SJCRH30 (cell line): ENCODE results near the gene HTR1E. TPM values are rescaled to one million over a fixed set of nuclear protein-coding genes. Genes with fewer than 3 reads are reported as not detected.
"Not testable (repeated sequence)": the region's sequence is repeated elsewhere in the genome, so short reads cannot be mapped to it uniquely, and the experiment has no call there.

Experiments used
- DNase-seq, 2 experiments: peaks; one replicate each; pipeline ENCODE4 v3.0.0-alpha.2; 2015 to 2020
- H3K27ac ChIP-seq: fragments of 250-450 bp; sonication (Bioruptor Pico); 2 replicates; pipeline ENCODE4 v1.5.1; 2020; ENCODE audit warnings: mild to moderate bottlenecking, moderate library complexity
- H3K27me3 ChIP-seq: fragments of 250-450 bp; sonication (Bioruptor Pico); 2 replicates; pipeline ENCODE4 v1.5.1; 2020; ENCODE audit warnings: mild to moderate bottlenecking, moderate library complexity
- H3K36me3 ChIP-seq: fragments of 250-450 bp; sonication (Bioruptor Pico); 2 replicates; pipeline ENCODE4 v1.5.1; 2020; ENCODE audit warnings: mild to moderate bottlenecking, moderate library complexity
- H3K4me1 ChIP-seq: fragments of 250-450 bp; sonication (Bioruptor Pico); 2 replicates; pipeline ENCODE4 v1.5.1; 2020; ENCODE audit warnings: mild to moderate bottlenecking, moderate library complexity
- H3K4me3 ChIP-seq: fragments of 250-450 bp; sonication (Bioruptor Pico); 2 replicates; pipeline ENCODE4 v1.5.1; 2020; ENCODE audit warnings: mild to moderate bottlenecking, moderate library complexity
- H3K9me3 ChIP-seq: fragments of 250-450 bp; sonication (Bioruptor Pico); replicated peaks from 2 replicates; pipeline ENCODE4 v1.5.1; 2020; ENCODE audit warnings: mild to moderate bottlenecking, moderate library complexity
- total RNA-seq: library from RNA; depleted of rRNA; stranded (reverse); fragments of >200 nt; shearing (Covaris generic); gene quantifications from 2 replicates; pipeline ENCODE4 v1.2.3, GENCODE V29; 2014

The HTR1E gene
- total RNA-seq, 1 experiment from 2014 or later, result not detected

DNA sequence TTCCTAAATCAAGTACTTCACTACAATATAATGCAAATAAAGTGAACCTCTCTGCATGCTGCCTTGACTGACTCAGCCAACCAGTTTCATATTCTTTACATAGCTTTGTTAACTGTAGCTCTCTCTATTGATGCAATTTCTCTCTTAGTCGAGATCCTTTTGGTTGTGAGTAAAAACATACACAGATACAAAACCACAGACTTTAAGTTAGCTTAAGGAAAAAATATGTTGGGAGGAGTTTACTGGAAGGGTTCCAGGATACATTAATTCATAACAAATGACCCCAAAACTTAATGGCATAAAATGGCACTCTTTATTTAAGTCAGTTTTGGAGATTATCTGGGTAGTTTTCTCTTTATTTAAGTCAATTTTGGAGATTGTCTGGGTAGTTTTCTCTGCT lies 15.7 kb downstream of the HTR1E start:
- DNase-seq, result no peak

DNA sequence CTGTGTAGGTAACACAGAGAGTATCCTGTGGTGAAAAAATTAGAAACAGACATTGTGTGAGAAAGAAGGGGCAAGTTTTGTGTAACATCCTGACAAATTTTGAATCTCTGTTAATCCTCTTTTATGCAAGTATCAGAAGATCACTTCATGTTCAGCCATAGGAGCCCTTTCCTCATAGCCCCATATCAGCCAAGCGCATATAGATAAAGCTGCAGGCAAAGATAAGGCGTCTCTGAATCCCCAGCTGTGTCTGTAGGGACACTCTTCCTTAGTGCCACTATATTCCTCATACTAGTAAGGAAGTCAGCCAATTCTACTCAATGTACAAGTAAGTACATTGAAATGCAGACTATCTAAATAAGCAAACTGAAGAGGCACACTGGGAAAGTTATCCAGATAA lies 22.3 kb downstream of the HTR1E start:
- no peak for DNase-seq
- Histone ChIP-seq H3K27me3 (no peaks in the 10 kb centered on the region), H3K4me3 (no peak overlapping the region), H3K36me3 (no peaks in the 10 kb centered on the region), H3K9me3 (no peaks in the 10 kb centered on the region), H3K4me1 (no peaks in the 10 kb centered on the region), H3K27ac (no peak overlapping the region)

More for the DNA sequence above, 15.7 kb downstream of the HTR1E start:
- no peaks in the 10 kb centered on the region for H3K36me3 ChIP-seq
- H3K27me3 ChIP-seq, result no peaks in the 10 kb centered on the region
- no peaks in the 10 kb centered on the region for H3K4me1 ChIP-seq
- H3K4me3 ChIP-seq, result no peak overlapping the region
- H3K27ac ChIP-seq, result no peak overlapping the region
- no peaks in the 10 kb centered on the region for H3K9me3 ChIP-seq

DNA sequence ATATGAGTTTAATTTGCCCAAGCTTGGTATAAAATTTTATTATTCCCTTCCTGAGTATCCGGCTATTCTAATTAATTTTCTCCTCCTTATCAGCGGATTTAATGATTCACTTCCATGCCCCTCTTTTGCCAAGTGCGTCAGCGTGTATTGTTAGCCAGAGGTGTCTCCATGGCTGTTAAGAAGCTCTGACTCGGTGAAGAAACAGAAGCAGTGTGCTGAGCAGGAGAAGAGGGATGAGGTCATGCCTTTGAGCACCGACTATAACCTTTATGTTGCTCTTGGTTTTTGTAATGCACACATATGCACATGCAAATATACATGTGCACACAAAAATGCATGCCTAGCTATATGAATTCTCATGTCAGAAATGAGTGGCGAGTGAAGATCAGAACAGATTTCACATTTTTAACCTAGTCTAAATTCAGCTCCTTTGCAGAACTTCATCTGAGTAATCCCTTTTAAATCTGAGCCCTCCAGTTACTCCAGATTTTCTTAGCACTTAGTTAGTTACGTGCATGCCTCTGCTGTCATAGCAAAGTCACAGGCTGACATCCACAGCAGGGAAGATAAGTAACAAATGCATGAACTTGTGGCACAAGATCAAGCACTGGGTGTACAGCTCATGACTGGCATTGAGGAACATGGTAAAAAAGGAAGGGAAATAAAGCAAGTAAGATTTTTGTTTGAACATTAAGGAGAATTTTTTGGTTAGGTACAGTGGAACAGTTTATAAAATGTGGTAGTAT lies 24.3 kb downstream of the HTR1E start:
- Histone ChIP-seq H3K4me3 (no peak overlapping the region), H3K27me3 (no peaks in the 10 kb centered on the region), H3K9me3 (no peaks in the 10 kb centered on the region), H3K27ac (no peak overlapping the region), H3K36me3 (no peaks in the 10 kb centered on the region), H3K4me1 (no peaks in the 10 kb centered on the region)
- no peak for DNase-seq

DNA sequence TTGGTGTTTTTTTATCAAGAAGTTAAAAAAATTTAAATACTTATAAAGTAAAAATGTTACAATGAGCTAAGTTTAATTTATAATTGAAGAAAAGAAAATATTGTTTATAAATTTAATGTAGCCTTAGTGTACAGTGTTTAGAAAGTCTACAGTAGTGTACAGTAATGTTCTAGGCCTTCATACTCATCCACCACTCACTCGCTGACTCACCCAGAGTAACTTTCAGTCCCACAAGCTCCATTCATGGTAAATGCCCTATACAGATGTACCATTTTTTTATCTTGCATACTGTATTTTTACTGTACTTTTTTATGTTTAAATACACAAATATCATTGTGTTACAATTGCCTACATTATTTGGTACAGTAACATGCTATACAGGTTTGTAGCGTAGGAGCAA lies 26.0 kb downstream of the HTR1E start:
- no peaks in the 10 kb centered on the region for H3K27me3 ChIP-seq
- H3K4me1 ChIP-seq, result no peaks in the 10 kb centered on the region
- H3K36me3 ChIP-seq, result no peaks in the 10 kb centered on the region
- H3K27ac ChIP-seq, result no peak overlapping the region
- no peak for DNase-seq
- H3K4me3 ChIP-seq, result no peak overlapping the region
- H3K9me3 ChIP-seq, result no peaks in the 10 kb centered on the region

DNA sequence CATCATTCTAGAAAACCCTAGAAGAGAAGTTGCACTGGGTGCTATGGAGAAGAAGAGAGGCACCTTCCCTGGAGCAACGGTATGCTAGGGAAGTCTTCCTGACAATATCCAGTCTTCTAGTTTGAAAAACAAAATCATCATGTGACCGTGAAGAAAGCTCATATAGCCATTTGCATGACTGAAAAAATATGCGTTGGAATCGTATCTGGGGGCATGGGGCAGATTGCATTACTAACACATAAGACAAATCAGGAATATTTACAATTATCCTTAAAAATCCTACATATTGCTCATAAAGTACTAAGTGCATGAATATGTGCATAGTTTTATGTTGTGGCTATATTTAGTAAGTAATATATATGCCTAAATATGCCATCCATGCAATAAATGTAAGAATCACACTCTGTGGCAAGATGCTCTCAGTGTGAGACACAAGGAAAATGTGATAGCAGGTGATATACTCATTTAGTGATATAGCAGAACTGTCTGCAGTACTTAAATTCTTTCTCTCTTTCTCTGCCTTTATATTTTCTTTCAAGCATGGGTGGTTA lies 26.8 kb downstream of the HTR1E start:
- Histone ChIP-seq H3K27ac (no peak overlapping the region), H3K9me3 (no peaks in the 10 kb centered on the region), H3K4me3 (no peak overlapping the region), H3K4me1 (no peaks in the 10 kb centered on the region), H3K27me3 (no peaks in the 10 kb centered on the region), H3K36me3 (no peaks in the 10 kb centered on the region)
- DNase-seq, result no peak

DNA sequence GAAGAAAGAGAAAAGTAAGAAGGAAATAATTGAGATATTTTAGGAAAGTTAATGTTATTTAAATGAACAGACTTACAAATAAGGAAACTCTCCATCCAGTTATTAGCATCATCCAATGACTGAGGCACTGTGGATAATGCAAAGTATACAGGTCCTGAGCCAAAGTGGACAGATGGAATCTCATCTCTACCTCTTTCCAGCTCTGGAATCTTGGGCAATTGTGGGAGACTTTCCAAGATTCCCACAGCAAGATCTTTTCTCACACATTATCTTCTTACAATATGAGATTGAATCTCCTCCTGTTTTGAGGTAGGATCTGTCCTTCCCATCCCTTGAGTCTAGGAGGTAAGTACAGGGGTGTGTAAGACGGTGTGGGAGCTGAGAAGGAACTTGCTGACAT lies 28.9 kb downstream of the HTR1E start:
- no peaks in the 10 kb centered on the region for H3K36me3 ChIP-seq
- no peaks in the 10 kb centered on the region for H3K27me3 ChIP-seq
- H3K27ac ChIP-seq, result no peak overlapping the region
- H3K4me3 ChIP-seq, result no peak overlapping the region
- no peak for DNase-seq
- H3K9me3 ChIP-seq, result no peaks in the 10 kb centered on the region
- no peaks in the 10 kb centered on the region for H3K4me1 ChIP-seq

DNA sequence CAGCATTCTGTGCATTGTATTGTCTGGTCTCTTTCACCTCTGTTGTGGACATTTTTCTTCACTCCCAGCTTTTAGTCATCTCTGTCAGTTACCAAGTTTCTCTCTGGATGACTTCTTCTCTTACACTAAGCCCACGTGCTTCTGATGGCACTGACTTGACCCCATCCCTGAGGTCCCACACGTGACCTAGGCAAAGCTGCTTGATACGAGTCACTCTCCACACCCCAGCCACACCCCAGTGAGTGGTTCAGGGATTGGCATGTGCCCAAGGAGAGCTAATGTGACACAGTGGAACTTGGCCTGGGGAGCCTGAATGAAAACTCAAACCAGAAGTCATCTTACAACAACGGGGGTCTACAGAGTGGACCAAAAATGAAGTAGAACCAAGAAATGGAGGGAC lies 32.2 kb downstream of the HTR1E start:
- Histone ChIP-seq H3K27ac (no peak overlapping the region), H3K36me3 (no peaks in the 10 kb centered on the region), H3K9me3 (no peaks in the 10 kb centered on the region), H3K27me3 (no peaks in the 10 kb centered on the region), H3K4me1 (no peaks in the 10 kb centered on the region), H3K4me3 (no peak overlapping the region)
- no peak for DNase-seq

DNA sequence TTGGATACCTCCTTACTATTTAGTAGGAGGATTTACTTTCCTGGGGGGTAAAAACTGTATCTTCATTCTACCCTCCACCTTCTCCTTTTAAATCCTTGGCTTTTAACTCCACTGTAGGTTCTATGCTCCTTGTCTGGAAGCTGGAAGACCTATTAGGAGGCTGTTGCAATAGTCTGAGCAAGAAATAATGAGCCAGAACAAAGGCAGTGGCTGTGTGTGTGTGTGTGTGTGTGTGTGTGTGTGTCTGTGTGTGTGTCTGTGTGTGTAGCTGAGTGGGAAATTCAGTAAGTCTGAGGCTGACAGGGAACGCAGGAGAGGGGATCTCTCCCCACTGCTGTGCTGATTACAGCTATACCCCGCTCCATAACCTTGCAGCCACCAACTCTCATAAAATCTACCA lies 35.8 kb downstream of the HTR1E start:
- Histone ChIP-seq H3K4me3 (no peak overlapping the region), H3K36me3 (no peaks in the 10 kb centered on the region), H3K27ac (no peak overlapping the region), H3K27me3 (no peaks in the 10 kb centered on the region), H3K9me3 (no peaks in the 10 kb centered on the region), H3K4me1 (no peaks in the 10 kb centered on the region)
- DNase-seq, result no peak

DNA sequence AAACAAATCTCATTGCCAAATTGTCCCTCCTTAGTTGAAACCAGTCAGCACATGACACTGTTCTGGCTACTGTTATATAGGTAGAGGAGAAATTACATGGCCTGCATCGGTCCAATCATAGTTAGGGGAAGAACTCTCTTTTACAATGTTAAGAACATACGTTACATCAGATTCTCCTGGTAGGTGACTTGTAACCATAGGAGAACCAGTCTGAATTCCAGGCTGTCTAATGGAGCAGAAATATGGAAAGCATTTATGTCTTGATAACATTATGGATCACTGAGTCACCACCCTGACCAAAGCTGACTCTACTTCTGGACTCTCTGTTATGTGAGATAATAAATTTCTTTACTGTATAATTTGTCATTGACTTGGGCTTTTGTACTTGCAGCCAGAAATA lies 40.9 kb downstream of the HTR1E start:
- H3K27ac ChIP-seq, result no peak overlapping the region
- no peak for DNase-seq
- H3K4me1 ChIP-seq, result no peaks in the 10 kb centered on the region
- no peaks in the 10 kb centered on the region for H3K27me3 ChIP-seq
- no peak overlapping the region for H3K4me3 ChIP-seq
- no peaks in the 10 kb centered on the region for H3K36me3 ChIP-seq
- H3K9me3 ChIP-seq, result no peaks in the 10 kb centered on the region

DNA sequence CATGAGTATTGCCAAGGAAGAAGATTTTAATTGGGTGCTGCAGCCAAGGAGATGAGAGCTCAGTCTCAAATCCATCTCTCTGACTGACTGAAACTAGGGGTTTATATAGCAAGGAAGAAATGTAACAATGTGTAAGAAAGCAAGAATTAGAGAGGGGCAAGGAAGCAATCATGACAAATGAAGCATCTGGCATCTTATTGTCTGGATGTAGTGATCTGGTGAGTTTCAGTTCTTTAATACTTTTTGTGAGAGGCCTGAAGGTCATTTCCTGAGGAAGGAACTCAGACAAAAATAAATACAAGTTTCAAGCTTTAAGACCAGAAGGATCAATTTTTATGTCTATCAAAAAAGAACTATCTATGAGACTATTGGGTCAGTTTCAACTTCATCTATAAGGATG lies 64.2 kb downstream of the HTR1E start:
- Histone ChIP-seq H3K4me1 (no peaks in the 10 kb centered on the region), H3K27ac (no peak overlapping the region), H3K27me3 (no peaks in the 10 kb centered on the region), H3K9me3 (no peaks in the 10 kb centered on the region), H3K4me3 (no peak overlapping the region), H3K36me3 (no peaks in the 10 kb centered on the region)
- DNase-seq, result no peak

DNA sequence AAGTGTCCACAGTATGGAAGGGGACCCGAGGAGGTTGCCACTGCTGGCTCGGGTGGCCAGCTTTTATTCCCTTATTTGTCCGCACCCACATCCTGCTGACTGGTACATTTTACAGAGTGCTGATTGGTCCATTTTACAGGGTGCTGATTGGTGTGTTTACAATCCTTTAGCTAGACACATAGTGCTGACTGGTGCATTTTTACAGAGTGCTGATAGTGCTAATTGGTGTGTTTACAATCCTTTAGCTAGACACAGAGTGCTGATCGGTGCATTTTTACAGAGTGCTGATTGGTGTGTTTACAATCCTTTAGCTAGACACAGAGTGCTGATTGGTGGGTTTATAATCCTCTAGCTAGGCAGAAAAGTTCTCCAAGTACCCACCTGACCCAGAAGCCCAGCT lies 65.1 kb downstream of the HTR1E start:
- not testable (repeated sequence) for H3K27me3 ChIP-seq, H3K36me3 ChIP-seq, DNase-seq, H3K9me3 ChIP-seq, H3K4me1 ChIP-seq, H3K27ac ChIP-seq, H3K4me3 ChIP-seq

DNA sequence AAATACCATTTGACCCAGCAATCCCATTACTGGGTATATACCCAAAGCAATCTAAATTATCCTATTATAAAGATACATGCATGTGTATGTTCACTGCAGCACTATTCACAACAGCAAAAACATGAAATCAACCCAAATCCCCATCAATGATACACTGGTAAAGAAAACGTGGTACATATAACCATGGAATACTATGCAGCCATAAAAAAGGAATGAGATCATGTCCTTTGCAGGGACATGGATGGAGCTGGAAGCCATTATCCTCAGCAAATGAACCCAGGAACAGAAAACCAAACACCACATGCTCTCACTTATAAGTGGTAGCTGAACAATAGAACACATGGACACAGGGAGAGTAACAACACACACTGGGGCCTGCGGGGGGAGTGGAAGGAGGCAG lies 69.2 kb downstream of the HTR1E start:
- H3K9me3 ChIP-seq, H3K36me3 ChIP-seq, H3K27me3 ChIP-seq, H3K4me1 ChIP-seq, DNase-seq, H3K4me3 ChIP-seq, H3K27ac ChIP-seq: not testable (repeated sequence)

DNA sequence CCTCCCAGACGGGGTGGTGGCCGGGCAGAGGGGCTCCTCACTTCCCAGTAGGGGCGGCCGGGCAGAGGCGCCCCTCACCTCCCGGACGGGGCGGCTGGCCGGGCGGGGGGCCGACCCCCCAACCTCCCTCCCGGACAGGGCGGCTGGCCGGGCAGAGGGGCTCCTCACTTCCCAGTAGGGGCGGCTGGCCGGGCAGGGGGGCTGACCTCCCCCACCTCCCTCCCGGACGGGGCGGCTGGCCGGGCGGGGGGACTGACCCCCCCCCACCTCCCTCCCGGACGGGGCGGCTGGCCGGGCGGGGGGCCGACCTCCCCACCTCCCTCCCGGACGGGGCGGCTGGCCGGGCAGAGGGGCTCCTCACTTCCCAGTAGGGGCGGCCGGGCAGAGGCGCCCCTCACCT lies 72.3 kb downstream of the HTR1E start:
- not testable (repeated sequence) for H3K36me3 ChIP-seq, H3K4me1 ChIP-seq, H3K27ac ChIP-seq, H3K27me3 ChIP-seq, H3K9me3 ChIP-seq, H3K4me3 ChIP-seq, DNase-seq

DNA sequence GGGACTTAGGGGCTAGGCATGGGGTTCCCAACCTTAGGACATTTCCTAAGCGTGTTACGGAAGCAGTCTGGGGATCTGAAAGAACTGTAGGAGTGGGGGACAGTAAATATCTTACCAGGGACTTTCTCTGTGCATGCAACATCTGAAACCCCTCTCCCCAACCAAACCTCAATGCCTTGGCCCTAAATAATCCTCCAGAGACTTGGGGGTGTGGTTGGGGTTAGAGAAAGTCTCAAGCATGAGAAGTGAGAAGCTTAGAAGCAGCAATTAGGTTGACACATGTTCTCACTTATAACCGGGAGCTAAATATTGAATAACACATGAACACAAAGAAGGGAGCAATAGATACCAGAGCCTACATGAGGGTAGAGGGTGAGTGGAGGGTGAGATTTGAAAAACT lies 74.7 kb downstream of the HTR1E start:
- DNase-seq, result no peak
- no peak overlapping the region for H3K4me3 ChIP-seq
- H3K9me3 ChIP-seq, result no peaks in the 10 kb centered on the region
- no peak overlapping the region for H3K27ac ChIP-seq
- H3K27me3 ChIP-seq, result no peaks in the 10 kb centered on the region
- no peaks in the 10 kb centered on the region for H3K36me3 ChIP-seq
- no peaks in the 10 kb centered on the region for H3K4me1 ChIP-seq

DNA sequence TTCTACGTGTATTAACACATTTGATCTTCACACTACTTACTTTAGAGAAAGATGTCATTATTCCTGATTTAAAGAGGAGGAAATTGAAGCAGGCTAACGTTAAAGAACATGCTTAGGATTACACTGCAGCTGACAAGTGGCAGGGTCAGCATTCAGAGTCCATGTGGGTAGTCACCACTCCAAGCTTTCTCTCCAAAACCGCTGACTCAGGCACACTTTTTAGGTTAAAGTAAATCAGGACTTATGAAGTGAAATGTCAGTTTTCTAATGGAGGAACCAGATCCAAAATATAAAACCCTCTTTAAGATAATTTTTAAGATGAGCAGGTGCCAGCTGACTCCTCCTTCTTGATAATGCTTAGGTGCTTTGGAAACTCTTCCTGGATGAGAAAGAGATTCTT lies 75.4 kb downstream of the HTR1E start:
- Histone ChIP-seq H3K9me3 (no peaks in the 10 kb centered on the region), H3K27ac (no peak overlapping the region), H3K27me3 (no peaks in the 10 kb centered on the region), H3K36me3 (no peaks in the 10 kb centered on the region), H3K4me3 (no peak overlapping the region), H3K4me1 (no peaks in the 10 kb centered on the region)
- no peak for DNase-seq

DNA sequence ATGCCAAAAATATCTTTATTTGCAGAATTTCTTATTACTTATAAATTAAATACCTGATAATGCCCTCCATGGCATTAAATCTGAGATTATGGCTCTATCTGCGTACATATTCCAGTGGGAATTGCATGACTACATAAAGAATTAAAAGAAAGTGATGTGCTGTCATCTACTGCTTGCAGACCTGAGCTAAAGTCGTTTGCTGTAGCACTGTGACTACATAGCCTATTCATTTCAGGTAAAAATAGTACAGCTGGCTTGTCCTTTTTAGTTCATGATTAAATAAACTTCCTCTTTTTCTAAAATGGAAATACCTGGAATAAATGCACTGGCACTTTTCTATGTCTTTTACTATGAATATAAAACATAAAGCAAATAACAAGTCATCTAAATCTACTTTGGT lies 79.4 kb downstream of the HTR1E start:
- Histone ChIP-seq H3K27me3 (no peaks in the 10 kb centered on the region), H3K4me3 (no peak overlapping the region), H3K4me1 (no peaks in the 10 kb centered on the region), H3K27ac (no peak overlapping the region), H3K36me3 (no peaks in the 10 kb centered on the region), H3K9me3 (no peaks in the 10 kb centered on the region)
- no peak for DNase-seq
